K562 (cell line): ENCODE results near the gene SYK. TPM values are rescaled to one million over a fixed set of nuclear protein-coding genes. Genes with fewer than 3 reads are reported as not detected.

Experiments
- ATAC-seq: fragments of 200-7000 bp; cut with Tn5 transposase; 3 replicates; pipeline ENCODE4 v1.9.1; 2020; ENCODE audit warnings: moderate library complexity
- BruUV-seq: library from RNA; stranded (reverse); fragments of 400-500 nt; replicated peaks from 2 replicates; lab custom pipeline; 2021; lab: Mats Ljungman, UMichigan
- CTCF ChIA-PET: fragments of 300-600 bp; formaldehyde crosslinking; extraction: SDS; loops from one replicate; lab custom pipeline; 2021; ENCODE audit warnings: low intra/inter-chr PET ratio; lab: Yijun Ruan, JAX
- POLR2A ChIA-PET: fragments of 300-600, 350-650 bp; sonication (Branson Sonifier 250); formaldehyde crosslinking; extraction: SDS; loops from one replicate; lab custom pipeline; 2021; ENCODE audit warnings: antibody characterized with exemption, inconsistent platforms; lab: Yijun Ruan, JAX
- DNase-seq, 4 experiments: peaks; one replicate each; pipeline versions ENCODE4 v3.0.0 to v3.0.0-alpha.2; 2011 to 2018; ENCODE audit warnings: low spot score in 3 of 4, mixed read lengths in 3 of 4; ENCODE audit errors: extremely low read depth in 1 of 4
- FAIRE-seq: peaks from 2 replicates; lab custom pipeline; 2011; peaks lifted over from hg19 to GRCh38; lab: Jason Lieb, UNC
- H2AFZ ChIP-seq: 2 replicates; pipeline ENCODE4 v1.6.0; 2011; ENCODE audit warnings: low read depth, low read length, control low read depth, inconsistent platforms
- H3K27ac ChIP-seq: fragments of 200-600 bp; 3 replicates; pipeline ENCODE4 v1.8.0; 2011; ENCODE audit warnings: low read depth, mild to moderate bottlenecking, control low read depth, inconsistent platforms, low read length, moderate library complexity, mixed read lengths; ENCODE audit errors: extremely low read depth
- H3K27me3 ChIP-seq, 2 experiments: fragments of 300-600 bp in 1 of 2; 2 replicates in 1 of 2; 3 replicates in 1 of 2; pipeline versions ENCODE4 v1.6.0 to v1.8.0; 2011; ENCODE audit warnings: inconsistent platforms in 2 of 2, low read length in 2 of 2, mild to moderate bottlenecking in 1 of 2, mixed read lengths in 1 of 2, moderate library complexity in 1 of 2; ENCODE audit not compliant: control insufficient read depth in 2 of 2, insufficient read depth in 2 of 2
- H3K36me3 ChIP-seq: fragments of 300-600 bp; 3 replicates; pipeline ENCODE4 v1.8.0; 2011; ENCODE audit warnings: mild to moderate bottlenecking, low read length, inconsistent platforms; ENCODE audit not compliant: control insufficient read depth, insufficient read depth
- H3K4me1 ChIP-seq, 2 experiments: fragments of 200-600 bp in 1 of 2; replicated peaks in 1 of 2; 2 replicates in 1 of 2; 3 replicates in 1 of 2; pipeline versions ENCODE4 v1.5.1 to v1.8.0; 2011; ENCODE audit warnings: inconsistent platforms in 2 of 2, low read length in 2 of 2, mild to moderate bottlenecking in 1 of 2, mixed read lengths in 1 of 2, moderate library complexity in 1 of 2; ENCODE audit not compliant: control insufficient read depth in 2 of 2, insufficient read depth in 2 of 2
- H3K4me2 ChIP-seq: 2 replicates; pipeline ENCODE4 v1.6.1; 2011; ENCODE audit warnings: low read length, control low read depth, inconsistent platforms, mixed read lengths; ENCODE audit not compliant: insufficient read depth
- H3K4me3 ChIP-seq: fragments of 200-600 bp; sonication (generic), shearing (Covaris generic); 2 replicates; pipeline ENCODE4 v1.5.1; 2016; ENCODE audit warnings: control low read depth, inconsistent platforms
- H3K79me2 ChIP-seq: fragments of 200-600 bp; 3 replicates; pipeline ENCODE4 v1.8.0; 2011; ENCODE audit warnings: low read length, inconsistent platforms; ENCODE audit not compliant: control insufficient read depth, insufficient read depth
- H3K9ac ChIP-seq, 2 experiments: 2 replicates each; pipeline versions ENCODE4 v1.6.0 to v1.6.1; 2011; ENCODE audit warnings: low read depth in 2 of 2, low read length in 2 of 2, control low read depth in 1 of 2, inconsistent platforms in 1 of 2, mild to moderate bottlenecking in 1 of 2, mixed read lengths in 1 of 2; ENCODE audit not compliant: insufficient read depth in 1 of 2
- H3K9me1 ChIP-seq: one replicate; pipeline ENCODE4 v1.6.0; 2011; ENCODE audit warnings: inconsistent platforms, mild to moderate bottlenecking, low read length, moderate library complexity; ENCODE audit not compliant: control insufficient read depth, insufficient read depth
- H3K9me3 ChIP-seq: replicated peaks from 2 replicates; pipeline ENCODE4 v1.5.1; 2011; ENCODE audit warnings: low read depth, low read length, inconsistent platforms; ENCODE audit not compliant: control insufficient read depth, insufficient read depth
- H4K20me1 ChIP-seq: replicated peaks from 2 replicates; pipeline ENCODE4 v1.6.1; 2011; ENCODE audit warnings: low read length, inconsistent platforms, mixed read lengths; ENCODE audit not compliant: control insufficient read depth, insufficient read depth
- CHD7 ChIP-seq: fragments of 200-600 bp; sonication (generic); IDR thresholded peaks from one replicate; pipeline ENCODE4 v1.6.1; 2012; ENCODE audit warnings: mild to moderate bottlenecking, low read depth, low read length, inconsistent platforms
- FOSL1 ChIP-seq: fragments of 200-800 bp; sonication (Bioruptor generic); conservative IDR thresholded peaks from 2 replicates; pipeline ENCODE4 v1.6.1; 2016; ENCODE audit warnings: missing genetic modification characterization, missing compliant biosample characterization
- FOXJ3 ChIP-seq: sonication (generic); formaldehyde crosslinking; IDR thresholded peaks from 2 replicates; pipeline ENCODE4 v1.4.0; 2020; ENCODE audit warnings: mild to moderate bottlenecking, missing genetic modification reagents
- LCOR ChIP-seq: sonication (generic); formaldehyde crosslinking; IDR thresholded peaks from 2 replicates; pipeline ENCODE4 v1.8.0; 2022; ENCODE audit warnings: mild to moderate bottlenecking, missing genetic modification reagents
- NFIC ChIP-seq: fragments of 450-650 bp; IDR thresholded peaks from 2 replicates; pipeline ENCODE4 v1.6.1; 2017; ENCODE audit warnings: mild to moderate bottlenecking, inconsistent platforms
- POLR3G ChIP-seq: IDR thresholded peaks from 2 replicates; pipeline ENCODE4 v1.6.1; 2011; ENCODE audit not compliant: insufficient read length, insufficient replicate concordance; ENCODE audit errors: extremely low read depth
- SREBF1 ChIP-seq: fragments of 150-350 bp; IDR thresholded peaks from 2 replicates; pipeline ENCODE4 v1.6.1; 2014; ENCODE audit warnings: antibody characterized with exemption, low read depth, low read length, borderline replicate concordance
- ZC3H8 ChIP-seq: fragments of 450-650 bp; IDR thresholded peaks from 2 replicates; pipeline ENCODE4 v1.6.1; 2017
- WGBS: fragments of 100-300 bp; shearing (Covaris generic); methylation state at CpG from one replicate; pipeline ENCODE4 v1.1.6; 2016; ENCODE audit warnings: low coverage, mixed read lengths; ENCODE audit not compliant: insufficient coverage; ENCODE audit errors: missing lambda C conversion rate; 5-methylcytosine and 5-hydroxymethylcytosine counted together
- in situ Hi-C: fragments of 300-500 bp; cut with MboI; formaldehyde crosslinking; loops from 4 replicates; pipeline ENCODE4 v1.15.0; 2018; ENCODE audit warnings: inconsistent platforms, mixed read lengths
- intact Hi-C: fragments of 100-400 bp; cut with micrococcal nuclease; formaldehyde crosslinking; loops from 2 replicates; pipeline ENCODE4 v1.14.2; 2022
- polyA plus RNA-seq, 8 experiments: library from polyadenylated mRNA; depleted of rRNA in 4 of 8; stranded (reverse) in 5 of 8; unstranded in 3 of 8; fragments of >200 nt; fragmentation: Nextera tagmentation in 2 of 8; fragmentation: Illumina TruSeq in 1 of 8; extraction: Ambion mirVana in 2 of 8; extraction: Trizol in 1 of 8; gene quantifications; 2 replicates each; pipeline versions ENCODE4 v1.2.1 to v1.2.3, GENCODE V29; 2011 to 2014; ENCODE audit warnings: inconsistent platforms in 1 of 8, missing spikeins in 1 of 8
- total RNA-seq, 7 experiments: library from RNA; depleted of rRNA in 6 of 7; stranded (reverse); fragments of >200 nt in 6 of 7; fragmentation: Illumina TruSeq in 2 of 7; extraction: Trizol in 2 of 7; gene quantifications; 2 replicates each; pipeline versions ENCODE4 v1.2.1 to v1.2.3, GENCODE V29; 2011 to 2021; ENCODE audit warnings: low replicate concordance in 1 of 7
- TF ChIP-seq, protein P1 (sequence below): fragments of 450-650 bp; IDR thresholded peaks from 2 replicates; pipeline ENCODE4 v1.6.1; 2018; ENCODE audit not compliant: partially characterized antibody

SYK gene
- total and polyA plus RNA-seq, 9 of the 15 experiments (the other 6 are each of a cell fraction or from before 2014, with no cell fraction given): 3.9 to 32.7 (median 16.7) TPM

GRCh38 chr9:90892918-90893317, 91.3 kb downstream of the SYK start:
- FAIRE-seq (no peak), DNase-seq (no peak), ATAC-seq (no peak)
- 56% methylated on average over 6 of the region's 6 CpGs for WGBS
- POLR2A ChIA-PET: no interaction called here
- BruUV-seq: no TSS peak
- Histone ChIP-seq H3K79me2 (no peaks in the 10 kb centered on the region), H2AFZ (no peak overlapping the region), H3K27me3 (no peaks in the 10 kb centered on the region), H3K9ac (no peak overlapping the region), H3K36me3 (peaks cover 14% of the 10 kb centered on the region; the same call in 2 of the 3 replicates), H3K9me3 (no peaks in the 10 kb centered on the region), H3K27ac (no peak overlapping the region), H3K4me1 (no peaks in the 10 kb centered on the region), H4K20me1 (no peaks in the 10 kb centered on the region), H3K4me3 (no peak overlapping the region), H3K4me2 (no peak overlapping the region), H3K9me1 (no peaks in the 10 kb centered on the region)
- in situ Hi-C loops: loop anchor here (25.0 kb wide), 1 partner anchor 1306 kb away; no protein-coding TSS in a partner anchor
- CTCF ChIA-PET: no interaction called here
- intact Hi-C loops: no loop called here
- TF ChIP-seq ZC3H8: no peak
- TF ChIP-seq SREBF1: no peak
- TF ChIP-seq FOSL1 (tag): no peak
- TF ChIP-seq LCOR: no peak
- no peak for TF ChIP-seq NFIC
- TF ChIP-seq POLR3G: no peak
- no peak for TF ChIP-seq CHD7
- TF ChIP-seq, protein P1, sequence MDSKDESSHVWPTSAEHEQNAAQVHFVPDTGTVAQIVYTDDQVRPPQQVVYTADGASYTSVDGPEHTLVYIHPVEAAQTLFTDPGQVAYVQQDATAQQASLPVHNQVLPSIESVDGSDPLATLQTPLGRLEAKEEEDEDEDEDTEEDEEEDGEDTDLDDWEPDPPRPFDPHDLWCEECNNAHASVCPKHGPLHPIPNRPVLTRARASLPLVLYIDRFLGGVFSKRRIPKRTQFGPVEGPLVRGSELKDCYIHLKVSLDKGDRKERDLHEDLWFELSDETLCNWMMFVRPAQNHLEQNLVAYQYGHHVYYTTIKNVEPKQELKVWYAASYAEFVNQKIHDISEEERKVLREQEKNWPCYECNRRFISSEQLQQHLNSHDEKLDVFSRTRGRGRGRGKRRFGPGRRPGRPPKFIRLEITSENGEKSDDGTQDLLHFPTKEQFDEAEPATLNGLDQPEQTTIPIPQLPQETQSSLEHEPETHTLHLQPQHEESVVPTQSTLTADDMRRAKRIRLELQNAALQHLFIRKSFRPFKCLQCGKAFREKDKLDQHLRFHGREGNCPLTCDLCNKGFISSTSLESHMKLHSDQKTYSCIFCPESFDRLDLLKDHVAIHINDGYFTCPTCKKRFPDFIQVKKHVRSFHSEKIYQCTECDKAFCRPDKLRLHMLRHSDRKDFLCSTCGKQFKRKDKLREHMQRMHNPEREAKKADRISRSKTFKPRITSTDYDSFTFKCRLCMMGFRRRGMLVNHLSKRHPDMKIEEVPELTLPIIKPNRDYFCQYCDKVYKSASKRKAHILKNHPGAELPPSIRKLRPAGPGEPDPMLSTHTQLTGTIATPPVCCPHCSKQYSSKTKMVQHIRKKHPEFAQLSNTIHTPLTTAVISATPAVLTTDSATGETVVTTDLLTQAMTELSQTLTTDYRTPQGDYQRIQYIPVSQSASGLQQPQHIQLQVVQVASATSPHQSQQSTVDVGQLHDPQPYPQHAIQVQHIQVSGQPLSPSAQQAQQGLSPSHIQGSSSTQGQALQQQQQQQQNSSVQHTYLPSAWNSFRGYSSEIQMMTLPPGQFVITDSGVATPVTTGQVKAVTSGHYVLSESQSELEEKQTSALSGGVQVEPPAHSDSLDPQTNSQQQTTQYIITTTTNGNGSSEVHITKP: no peak
- no peak for TF ChIP-seq FOXJ3
